GM21825 (cell line): ENCODE data around the gene SYT5.
"Not testable (repeated sequence)": the region's sequence is repeated elsewhere in the genome, so short reads cannot be mapped to it uniquely, and the experiment has no call there.

Experiments used
- ATAC-seq: cut with Tn5 transposase; IDR thresholded peaks from one replicate; pipeline ENCODE4 v1.9.1; 2021; ENCODE audit warnings: mild to moderate bottlenecking, moderate library complexity; ENCODE audit not compliant: unreplicated experiment

Gene SYT5

GRCh38 chr19:55208880-55209692, 29.0 kb upstream of the SYT5 start, which contains the start of gene PTPRH:
Gene PTPRH (minus strand): TSS chr19:55209501. CDS start chr19:55209433, 68 bp downstream.
- ATAC-seq: no peak

DNA sequence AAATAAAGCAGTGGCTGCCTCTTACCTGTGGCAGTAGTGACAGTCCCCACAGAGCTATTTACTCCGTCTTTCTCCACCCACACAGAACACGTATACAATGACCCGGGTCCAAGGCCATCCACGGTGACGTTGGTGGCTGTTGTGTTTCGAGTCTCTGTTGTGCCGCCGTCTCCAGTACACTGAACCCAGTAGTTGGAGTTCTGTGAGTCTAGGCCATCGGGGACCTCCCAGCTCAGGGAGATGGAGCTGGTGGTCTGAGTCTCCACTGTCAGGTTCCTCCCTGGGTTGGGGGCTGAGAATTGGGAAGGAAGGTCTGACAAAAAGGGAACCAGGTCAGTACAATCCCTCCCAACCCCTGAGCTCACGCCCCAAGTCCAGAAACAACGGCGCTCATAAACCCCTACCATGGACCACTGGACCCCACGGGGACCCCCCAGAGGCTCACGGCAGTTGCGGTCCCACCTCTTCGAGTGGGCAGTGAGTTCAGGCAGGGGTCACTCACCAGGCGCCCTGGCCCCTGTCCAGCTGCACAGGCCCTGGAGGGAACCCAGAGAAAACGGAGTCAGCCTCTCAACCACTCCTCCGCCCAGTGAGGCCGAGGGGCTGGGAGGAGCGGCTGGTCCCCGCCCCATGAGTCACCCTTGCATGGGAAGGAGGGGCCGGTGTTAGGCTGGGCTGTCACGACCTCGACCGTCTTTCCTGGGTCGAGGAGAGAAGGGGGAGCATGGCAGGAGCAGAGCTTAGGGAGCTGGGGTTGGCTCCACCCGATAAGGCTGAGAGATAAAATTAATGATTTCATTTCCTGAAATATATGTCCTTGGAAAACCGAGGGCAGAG, 26.8 kb upstream of the SYT5 start:
- no peak for ATAC-seq

DNA sequence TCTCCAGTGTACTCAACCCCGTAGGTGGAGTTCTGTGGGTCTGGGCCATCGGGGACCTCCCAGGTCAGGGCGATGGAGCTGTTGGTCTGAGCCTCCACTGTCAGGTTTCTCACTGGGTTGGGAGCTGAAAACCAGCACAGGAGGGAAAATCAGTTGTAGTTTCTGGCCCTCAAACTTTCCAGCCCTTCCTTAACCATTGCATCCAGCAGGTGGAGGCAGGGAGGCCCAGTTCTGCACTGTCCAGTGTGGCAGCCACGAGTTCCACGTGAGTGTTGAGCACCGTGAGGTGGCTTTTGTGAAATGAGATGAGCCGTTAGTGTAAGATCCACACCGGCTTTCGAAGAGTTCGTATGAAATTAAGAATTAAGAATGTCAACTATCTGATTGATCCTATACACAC, 22.1 kb upstream of the SYT5 start:
- not testable (repeated sequence) for ATAC-seq

DNA sequence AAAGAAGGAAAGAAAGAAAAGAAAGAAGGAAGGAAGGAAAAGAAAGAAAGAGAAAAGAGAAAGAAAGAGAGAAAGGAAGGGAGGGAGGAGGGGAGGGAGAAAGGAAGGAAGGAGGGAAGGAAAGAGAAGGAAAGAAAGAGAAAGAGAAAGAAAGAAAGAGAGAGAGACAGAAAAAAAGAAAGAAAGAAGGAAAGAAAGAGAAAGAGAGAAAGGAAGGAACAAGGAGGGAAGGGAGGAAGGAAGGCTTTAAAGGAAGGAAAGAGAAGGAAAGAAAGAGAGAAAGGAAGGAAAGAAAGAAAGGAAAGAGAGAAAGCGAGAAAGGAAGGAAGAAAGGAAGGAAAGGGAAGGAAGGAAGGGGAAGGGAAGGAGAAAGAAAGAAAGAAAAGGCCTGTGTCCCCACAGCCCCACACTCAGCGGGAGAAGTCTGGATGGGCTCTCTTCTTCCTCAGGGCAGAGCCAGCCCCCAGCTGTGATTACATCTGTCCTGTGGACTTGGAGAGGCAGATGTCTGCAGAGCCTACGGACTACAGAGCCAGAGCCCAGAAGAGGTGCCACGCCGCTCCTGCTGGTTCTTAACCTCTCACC, 19.6 kb upstream of the SYT5 start:
- no peak for ATAC-seq

DNA sequence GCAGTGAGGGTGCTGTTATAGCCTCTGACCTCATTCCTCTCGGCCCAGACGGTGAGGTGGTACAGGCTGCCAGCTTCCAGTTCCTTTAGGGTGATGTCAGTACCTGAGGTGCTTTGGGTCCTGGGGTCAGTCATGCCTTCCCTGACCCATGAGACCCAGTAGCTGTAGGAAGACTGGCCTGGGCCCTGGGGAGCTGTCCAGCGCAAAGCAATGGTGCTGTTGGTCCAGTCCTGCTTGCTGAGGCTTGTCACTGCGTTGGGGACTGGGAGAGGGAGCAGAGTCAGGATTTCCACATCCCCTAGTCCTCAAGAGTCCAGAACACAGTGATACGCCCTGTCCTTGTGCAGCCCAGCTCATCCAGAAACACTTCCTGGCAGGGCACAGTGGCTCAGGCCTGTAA, 18.6 kb upstream of the SYT5 start:
- no peak for ATAC-seq

GRCh38 chr19:55197528-55197927, 17.4 kb upstream of the SYT5 start:
- no peak for ATAC-seq

GRCh38 chr19:55196803-55197202, 16.7 kb upstream of the SYT5 start:
- ATAC-seq: no peak

DNA sequence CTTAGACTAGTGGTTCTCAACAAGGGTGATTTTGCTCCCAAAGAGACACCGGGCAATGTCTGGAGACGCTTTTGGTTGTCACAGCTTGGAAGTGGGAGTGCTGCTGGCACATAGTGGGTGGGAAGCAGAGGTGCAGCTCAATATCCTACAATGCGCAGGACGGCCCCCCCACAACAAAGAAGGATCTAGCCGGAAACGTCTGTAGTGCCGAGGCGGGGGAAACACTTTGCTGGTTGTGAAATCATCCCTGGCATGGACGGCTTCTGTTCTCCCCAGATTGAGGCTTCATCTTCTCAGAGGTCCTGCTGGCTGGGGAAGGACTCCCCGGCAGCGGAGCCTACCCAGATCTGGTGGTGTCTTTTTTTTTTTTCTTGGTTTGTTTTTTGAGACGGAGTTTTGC, 13.4 kb upstream of the SYT5 start:
- ATAC-seq: no peak

DNA sequence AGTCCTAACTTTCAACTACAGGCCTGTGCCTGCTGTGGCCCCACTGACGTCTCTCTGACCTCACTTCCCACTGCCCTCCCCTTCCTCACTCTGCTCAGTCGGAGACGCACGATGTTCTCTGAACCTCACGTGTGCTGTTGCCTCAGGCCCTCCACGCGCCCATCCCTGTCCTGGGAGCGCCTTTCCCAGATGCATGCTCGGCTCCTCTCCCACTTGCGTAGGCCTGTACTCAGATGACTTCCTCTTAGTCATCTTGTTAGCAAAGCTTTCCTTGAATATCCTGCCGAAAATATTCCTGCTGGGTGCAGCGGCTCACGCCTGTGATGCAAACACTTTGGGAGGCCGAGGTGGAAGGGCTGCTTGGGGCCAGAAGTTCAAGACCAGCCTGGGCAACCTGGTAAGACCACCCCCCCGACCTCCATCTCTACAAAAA, 9.3 kb upstream of the SYT5 start:
- ATAC-seq: no peak

- no peak for ATAC-seq
Measured at GRCh38 chr19:55188625-55189024, 8.5 kb upstream of the SYT5 start.

- ATAC-seq: no peak
Measured at GRCh38 chr19:55186080-55186479, 6.0 kb upstream of the SYT5 start.

GRCh38 chr19:55181740-55182139, 1.7 kb upstream of the SYT5 start:
- ATAC-seq: no peak

DNA sequence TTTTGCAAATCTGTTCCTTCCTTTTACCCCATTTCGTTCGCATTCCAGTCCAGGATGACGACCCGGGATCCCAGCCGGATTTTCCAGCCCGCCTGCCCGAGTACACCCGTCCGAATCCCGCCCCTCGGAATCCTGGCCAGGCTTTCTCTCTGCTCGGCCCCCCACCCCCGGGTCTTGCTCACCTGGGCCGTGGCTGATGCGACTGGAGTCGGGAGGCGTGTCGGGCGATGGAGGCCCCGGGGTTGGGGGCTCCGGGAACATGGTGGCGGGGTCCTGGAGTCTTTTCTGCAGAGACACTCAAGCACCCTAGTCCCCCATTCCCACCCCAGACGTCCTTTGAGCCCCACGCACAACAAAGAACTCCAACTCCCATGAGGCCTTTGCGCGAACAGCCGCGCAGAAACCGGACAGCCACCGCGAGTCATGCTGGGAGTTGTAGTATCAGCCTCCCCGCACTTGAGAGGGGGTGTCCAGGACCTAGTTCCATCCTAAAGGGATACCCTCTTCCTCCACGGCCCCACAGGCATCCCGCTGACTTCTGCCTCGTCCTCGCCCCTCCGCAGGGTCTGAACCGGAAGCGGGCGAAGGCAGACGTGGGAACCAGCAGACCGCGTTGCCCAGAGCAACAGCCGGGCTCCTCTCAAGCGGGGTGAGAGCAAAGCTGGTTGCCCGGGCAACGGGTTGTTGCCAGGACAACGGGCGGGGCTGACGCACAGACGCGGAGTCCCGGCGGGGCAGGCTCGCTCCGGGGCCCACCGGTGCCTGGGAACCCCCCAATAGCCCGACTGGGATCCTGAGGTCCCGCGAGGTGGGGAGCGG, 1.1 kb downstream of the SYT5 start:
- ATAC-seq: peak; percentile 73

GRCh38 chr19:55176076-55176475, 4.0 kb downstream of the SYT5 start:
- ATAC-seq: no peak

GRCh38 chr19:55175117-55175867, 4.8 kb downstream of the SYT5 start:
- no peak for ATAC-seq

DNA sequence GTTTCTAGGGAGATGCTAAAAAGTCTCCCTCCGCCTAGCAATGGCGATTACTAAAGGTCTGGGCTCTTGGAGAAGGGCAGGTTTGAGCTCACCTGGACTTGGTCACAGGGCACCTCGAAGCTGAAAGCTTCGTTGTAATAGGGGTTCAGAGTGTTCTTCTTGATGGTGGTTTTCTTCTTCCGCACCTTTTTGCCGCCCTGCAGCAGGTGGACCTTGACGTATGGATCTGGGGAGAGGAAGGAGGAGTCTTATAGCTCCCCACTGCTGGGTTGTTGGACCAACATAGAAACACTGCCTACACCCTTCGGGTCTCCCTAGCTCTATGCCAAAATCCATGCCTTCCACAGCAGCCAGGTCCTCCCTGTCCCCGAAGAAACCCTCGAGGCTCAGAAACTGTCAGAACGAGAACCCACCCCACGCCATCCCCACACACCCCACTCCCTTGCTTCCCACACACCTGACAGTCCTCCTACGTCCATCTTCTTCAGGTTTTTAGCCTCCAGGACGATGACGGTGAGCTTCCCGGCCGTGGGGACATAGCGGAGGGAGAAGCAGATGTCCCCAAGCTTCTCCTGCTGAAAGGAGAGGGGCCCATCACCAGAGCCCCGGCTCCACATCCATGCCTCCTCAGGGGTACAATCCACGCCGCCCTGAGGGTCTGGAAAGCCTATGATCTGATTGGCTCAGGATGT, 5.5 kb downstream of the SYT5 start:
- ATAC-seq: no peak

DNA sequence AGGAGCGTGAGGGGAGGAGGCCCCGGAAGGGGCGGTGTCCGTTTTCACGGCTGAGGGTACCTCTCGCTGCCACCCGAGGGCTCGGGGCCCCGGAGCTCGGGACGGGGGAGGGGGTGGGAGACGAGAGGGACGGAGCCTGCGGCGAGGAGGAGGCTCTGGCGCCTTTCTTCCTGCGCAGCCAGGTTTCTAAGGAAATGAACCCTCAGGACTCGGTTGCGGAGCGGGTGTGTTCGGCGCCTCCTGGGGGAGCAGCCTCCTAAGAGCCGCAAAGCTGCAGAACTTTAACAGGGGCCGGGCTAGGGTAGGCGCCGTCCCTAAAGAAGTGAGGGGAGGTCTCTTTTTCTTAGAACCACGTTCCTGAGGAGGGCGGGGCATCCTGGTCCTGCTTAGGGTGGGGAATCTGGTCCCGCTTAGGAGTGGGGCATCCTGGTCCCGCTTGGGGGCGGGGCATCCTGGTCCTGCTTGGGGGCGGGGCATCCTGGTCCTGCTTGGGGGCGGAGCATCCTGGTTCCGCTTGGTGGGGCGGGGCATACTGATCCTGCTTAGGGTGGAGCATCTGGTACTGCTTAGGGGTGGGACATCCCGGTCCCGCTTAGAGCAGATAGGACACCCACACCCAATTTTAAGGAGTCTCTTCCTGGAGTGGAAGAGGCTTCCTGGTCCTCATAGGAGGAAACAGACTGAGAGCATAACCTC, 6.2 kb downstream of the SYT5 start:
- no peak for ATAC-seq

DNA sequence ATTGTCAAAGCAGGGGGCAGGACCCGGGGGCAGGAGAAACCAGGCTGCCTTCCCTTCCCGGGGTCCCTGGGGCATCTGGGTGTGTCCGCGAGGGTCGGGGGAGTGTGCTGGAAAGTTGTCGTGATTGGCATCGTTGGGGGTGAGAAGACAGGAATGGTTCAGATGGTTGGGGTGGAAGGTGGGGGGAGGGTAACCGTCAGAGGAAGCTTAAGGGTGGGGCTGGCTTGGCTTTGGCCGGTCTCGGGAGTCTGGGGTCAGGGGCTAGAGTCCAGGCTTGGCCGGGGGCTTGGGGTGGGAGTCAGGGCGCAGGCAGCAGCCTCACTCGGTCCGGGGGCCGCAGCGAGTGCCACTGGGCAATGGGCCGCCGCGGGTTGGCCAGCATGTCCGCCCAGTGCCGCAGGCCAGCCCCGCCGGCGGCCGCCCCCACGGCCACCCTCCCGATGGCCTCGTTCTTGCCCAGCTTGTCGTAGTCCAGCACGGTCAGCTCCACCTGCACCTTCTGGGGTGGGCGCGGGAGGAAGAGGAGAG, 6.8 kb downstream of the SYT5 start:
- no peak for ATAC-seq

DNA sequence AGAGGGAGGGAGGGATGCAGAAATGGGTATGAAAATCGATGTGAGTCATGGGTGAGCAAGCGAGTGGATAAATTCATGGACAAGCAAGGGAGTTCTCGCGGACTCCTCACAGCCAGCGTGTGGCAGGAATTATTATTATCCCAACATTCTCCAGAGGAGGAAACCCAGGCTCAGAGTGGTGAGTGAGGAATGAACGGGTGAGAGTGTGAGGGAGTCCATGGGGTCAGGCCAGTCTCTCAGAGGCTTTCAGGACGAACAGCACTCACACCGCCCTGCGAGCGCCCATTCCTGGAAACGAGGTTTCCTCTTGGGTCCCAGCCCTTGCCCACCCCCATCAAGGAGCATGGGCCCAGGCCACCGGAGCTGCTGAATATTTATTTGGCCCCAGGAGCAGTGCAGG, 7.3 kb downstream of the SYT5 start:
- no peak for ATAC-seq
